Measurements from ENCODE around the gene RUNX2. TPM values are rescaled to one million over a fixed set of nuclear protein-coding genes. Genes with fewer than 3 reads are reported as not detected.
A peak's percentile ranks its signal among the peaks of the same experiment; 100 is the strongest.

Gene RUNX2
- total and polyA plus RNA-seq, 12 donors: 0.20 to 3.0 (median 1.6) TPM

DNA sequence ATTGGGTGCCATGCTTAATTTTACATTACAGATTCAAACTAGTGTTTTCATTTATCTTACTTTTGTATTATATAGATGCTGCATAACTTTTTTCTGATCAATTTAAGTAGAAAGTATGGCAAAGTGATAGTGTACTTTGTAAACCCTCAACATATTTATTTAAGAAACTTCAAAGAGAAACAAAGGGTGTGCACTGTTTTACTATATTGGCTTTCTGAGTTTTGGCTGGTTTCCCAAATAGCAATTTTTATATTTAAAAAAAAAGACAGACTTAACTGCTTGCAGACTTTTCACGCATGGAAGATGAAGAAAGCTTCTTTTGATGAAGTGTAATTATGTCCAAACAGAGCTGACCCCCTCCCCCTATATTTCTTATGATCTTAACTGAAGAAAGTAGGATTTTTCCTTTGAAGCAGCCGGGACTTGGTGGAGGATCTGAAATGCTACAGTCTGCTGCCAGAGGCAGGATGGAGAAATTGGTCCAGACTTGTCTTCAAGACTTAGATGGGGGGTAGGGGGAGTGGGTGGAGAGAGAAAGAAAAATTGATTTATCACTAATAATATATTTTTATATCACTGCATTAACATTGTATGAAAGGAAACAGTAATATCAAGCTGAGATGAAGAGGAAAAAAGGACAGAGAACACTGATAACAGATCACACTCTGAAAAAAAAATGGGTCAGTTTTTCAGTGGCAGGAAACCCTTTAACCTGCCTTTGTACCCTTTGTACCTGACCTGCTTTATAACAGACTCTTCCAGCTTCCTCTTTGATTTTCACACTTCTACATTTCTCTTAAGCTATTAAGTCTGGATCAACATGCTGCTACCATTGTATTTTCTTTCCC, 105.6 kb downstream of the RUNX2 start:
- ATAC-seq: no peak
- no peaks in the 10 kb centered on the region for H3K9me3 ChIP-seq
- WGBS, 2 donors: 77 to 83% methylated on average over 2 of the region's 2 CpGs

DNA sequence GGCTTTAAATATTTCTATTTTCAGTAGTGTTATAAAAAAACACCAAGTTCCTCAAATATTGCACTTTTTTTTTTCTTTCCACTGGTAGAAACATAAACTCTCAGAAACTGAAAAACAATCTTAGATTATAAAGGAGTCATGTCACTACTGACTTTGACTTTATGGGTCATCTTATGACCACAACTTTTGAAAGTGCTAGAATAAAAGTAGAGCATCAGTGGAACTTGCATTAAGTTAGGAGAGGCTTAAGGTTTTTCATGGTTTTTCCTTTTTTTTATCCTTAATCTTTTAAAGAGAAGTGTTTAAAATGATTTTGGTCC, 106.2 kb downstream of the RUNX2 start:
- ATAC-seq: no peak
- TF ChIP-seq CTCF (IDR thresholded peaks at IDR 0.05): no peak
- intact Hi-C loops (cut with DNase I): no loop called here
- Histone ChIP-seq H3K4me1 (peaks cover 0 to 68% (median 14%) of the 10 kb centered on the region in 9 donors), H3K36me3 (peaks cover 0 to 12% (median 0%) of the 10 kb centered on the region in 9 donors), H3K27ac (no peak overlapping the region), H3K9me3 (no peaks in the 10 kb centered on the region), H3K27me3 (no peaks in the 10 kb centered on the region), H3K4me3 (no peak overlapping the region)
- no peak for DNase-seq

More for the DNA sequence above, 105.6 kb downstream of the RUNX2 start:
- intact Hi-C loops (cut with DNase I): no loop called here
- Histone ChIP-seq H3K36me3 (peaks cover 0 to 11% (median 0%) of the 10 kb centered on the region in 9 donors), H3K27me3 (no peaks in the 10 kb centered on the region), H3K27ac (no peak overlapping the region), H3K4me3 (no peak overlapping the region), H3K4me1 (peaks cover 0 to 62% (median 14%) of the 10 kb centered on the region in 9 donors)
- no peak for DNase-seq
- TF ChIP-seq CTCF (IDR thresholded peaks at IDR 0.05): no peak

DNA sequence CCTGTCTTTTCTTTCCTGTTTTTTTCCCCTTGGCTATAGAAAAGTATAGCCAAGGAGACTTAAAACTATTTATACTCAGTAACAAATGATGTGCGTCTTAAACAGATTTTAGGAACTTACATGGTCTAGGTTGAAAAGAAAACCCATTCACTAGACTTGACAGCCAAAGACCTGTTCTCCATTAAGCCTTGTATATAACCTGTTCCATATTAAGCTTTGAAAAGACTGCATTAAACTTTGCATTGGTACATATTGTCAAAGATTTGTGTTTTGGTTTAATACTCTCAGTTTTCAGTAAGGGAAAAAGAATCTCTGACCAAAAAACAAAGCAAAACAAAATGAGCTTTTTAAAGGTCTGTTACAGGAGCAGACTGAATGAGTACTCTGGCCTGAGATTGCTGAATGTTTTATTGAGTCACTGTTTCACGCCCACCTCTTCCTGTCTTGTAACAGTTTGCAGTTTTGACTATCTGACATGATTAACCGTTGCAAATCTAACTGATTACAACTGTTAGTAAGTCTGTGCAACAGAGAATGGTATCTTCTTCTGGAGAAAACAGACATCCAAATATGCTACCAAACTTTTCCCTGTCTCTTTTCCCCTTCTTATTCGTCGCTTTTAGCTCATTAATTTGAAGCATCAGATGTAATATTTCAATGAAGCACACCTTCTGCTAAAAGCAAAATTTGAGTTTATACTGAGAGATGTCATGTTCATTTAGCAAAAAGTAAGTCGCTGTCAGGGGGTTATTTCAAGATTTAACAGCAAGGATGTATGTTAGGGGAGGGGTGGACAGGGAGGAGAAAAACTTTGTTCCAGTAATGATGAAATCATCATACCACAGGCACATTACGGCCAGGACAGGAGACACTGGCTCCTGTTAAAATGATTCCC, 108.7 kb downstream of the RUNX2 start:
- H3K27me3 ChIP-seq: no peaks in the 10 kb centered on the region
- intact Hi-C loops (cut with DNase I): no loop called here
- H3K36me3 ChIP-seq: peaks cover 0 to 12% (median 0%) of the 10 kb centered on the region in 9 donors
- peaks cover 0 to 69% (median 14%) of the 10 kb centered on the region in 9 donors for H3K4me1 ChIP-seq
- 39 to 56% methylated on average over 7 of the region's 7 CpGs for WGBS, 2 donors
- ATAC-seq (peak in 6 of 8 donors; percentile 77 to 89 (median 80)), DNase-seq (no peak)
- H3K27ac ChIP-seq: peak overlapping the region in 7 of 10 donors; percentile 17 to 78 (median 48)
- peak overlapping the region in 1 of 10 donors; percentile 7 for H3K4me3 ChIP-seq
- TF ChIP-seq CTCF (IDR thresholded peaks at IDR 0.05): no peak
- H3K9me3 ChIP-seq: no peaks in the 10 kb centered on the region

DNA sequence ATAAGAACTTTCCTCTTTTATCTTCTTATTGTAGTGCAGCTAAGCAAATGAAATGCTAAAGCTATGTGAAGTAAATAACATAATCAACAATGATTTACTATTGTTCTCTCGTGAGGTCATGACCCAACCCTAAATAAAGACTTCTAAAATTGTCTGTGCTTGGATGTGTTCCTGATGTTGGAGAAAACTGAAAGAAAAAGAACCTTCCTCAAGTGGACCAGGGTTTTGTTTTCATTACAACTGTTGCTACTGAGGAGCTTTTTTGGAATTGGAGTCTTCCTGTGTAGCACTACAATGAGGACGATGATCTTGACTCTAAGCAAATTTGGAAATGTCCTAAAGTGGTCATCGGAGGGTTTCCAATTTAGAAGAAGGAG, 109.3 kb downstream of the RUNX2 start:
- intact Hi-C loops (cut with DNase I): no loop called here
- Histone ChIP-seq H3K27me3 (no peaks in the 10 kb centered on the region), H3K4me3 (no peak overlapping the region), H3K36me3 (peaks cover 0 to 12% (median 0%) of the 10 kb centered on the region in 9 donors), H3K9me3 (no peaks in the 10 kb centered on the region), H3K4me1 (peaks cover 0 to 73% (median 14%) of the 10 kb centered on the region in 9 donors), H3K27ac (peak overlapping the region in 6 of 10 donors; percentile 13 to 78 (median 32))
- DNase-seq: no peak
- no peak for TF ChIP-seq CTCF (IDR thresholded peaks at IDR 0.05)
- 50 to 63% methylated on average over 3 of the region's 3 CpGs for WGBS, 2 donors
- ATAC-seq: peak in 1 of 8 donors; percentile 49
